ENCODE data around the gene HCRTR1. TPM values are rescaled to one million over a fixed set of nuclear protein-coding genes. Genes with fewer than 3 reads are reported as not detected.

HCRTR1 gene
- total and polyA plus RNA-seq, 11 donors = 0.21 to 0.82 (median 0.30) TPM; not detected in 4

GRCh38 chr1:31628931-31629556 lies 11.6 kb downstream of the HCRTR1 start:
- ATAC-seq (no peak), DNase-seq (no peak)
- no peaks in the 10 kb centered on the region for H3K9me3 ChIP-seq
- 52 to 76% (median 63%) methylated on average over 6 of the region's 6 CpGs for WGBS, 4 donors
- no peak overlapping the region for H3K4me3 ChIP-seq
- peaks cover 0 to 68% (median 57%) of the 10 kb centered on the region in 9 donors for H3K36me3 ChIP-seq
- H3K27me3 ChIP-seq = no peaks in the 10 kb centered on the region
- TF ChIP-seq POLR2A (IDR thresholded peaks at IDR 0.05) = no peak
- TF ChIP-seq, protein P1, sequence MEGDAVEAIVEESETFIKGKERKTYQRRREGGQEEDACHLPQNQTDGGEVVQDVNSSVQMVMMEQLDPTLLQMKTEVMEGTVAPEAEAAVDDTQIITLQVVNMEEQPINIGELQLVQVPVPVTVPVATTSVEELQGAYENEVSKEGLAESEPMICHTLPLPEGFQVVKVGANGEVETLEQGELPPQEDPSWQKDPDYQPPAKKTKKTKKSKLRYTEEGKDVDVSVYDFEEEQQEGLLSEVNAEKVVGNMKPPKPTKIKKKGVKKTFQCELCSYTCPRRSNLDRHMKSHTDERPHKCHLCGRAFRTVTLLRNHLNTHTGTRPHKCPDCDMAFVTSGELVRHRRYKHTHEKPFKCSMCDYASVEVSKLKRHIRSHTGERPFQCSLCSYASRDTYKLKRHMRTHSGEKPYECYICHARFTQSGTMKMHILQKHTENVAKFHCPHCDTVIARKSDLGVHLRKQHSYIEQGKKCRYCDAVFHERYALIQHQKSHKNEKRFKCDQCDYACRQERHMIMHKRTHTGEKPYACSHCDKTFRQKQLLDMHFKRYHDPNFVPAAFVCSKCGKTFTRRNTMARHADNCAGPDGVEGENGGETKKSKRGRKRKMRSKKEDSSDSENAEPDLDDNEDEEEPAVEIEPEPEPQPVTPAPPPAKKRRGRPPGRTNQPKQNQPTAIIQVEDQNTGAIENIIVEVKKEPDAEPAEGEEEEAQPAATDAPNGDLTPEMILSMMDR (IDR thresholded peaks at IDR 0.05) = no peak
- peak overlapping the region; percentile 83 to 97 (median 90) for H3K27ac ChIP-seq
- intact Hi-C loops (cut with DNase I) = loop anchor here in 1 of 10 donors (5.0 kb wide), 1 partner anchor 62 kb away; no protein-coding TSS in a partner anchor
- H3K4me1 ChIP-seq = peaks cover 0 to 88% (median 41%) of the 10 kb centered on the region in 12 donors

GRCh38 chr1:31632649-31633048 lies 15.2 kb downstream of the HCRTR1 start:
- H3K4me3 ChIP-seq = no peak overlapping the region
- H3K4me1 ChIP-seq = peaks cover 0 to 94% (median 47%) of the 10 kb centered on the region in 12 donors
- 96 to 100% (median 97%) methylated on average over 2 to 3 of the region's 3 CpGs for WGBS, 4 donors
- no peaks in the 10 kb centered on the region for H3K9me3 ChIP-seq
- peaks cover 0 to 77% (median 69%) of the 10 kb centered on the region in 9 donors for H3K36me3 ChIP-seq
- ATAC-seq = no peak
- no peak for TF ChIP-seq POLR2A (IDR thresholded peaks at IDR 0.05)
- TF ChIP-seq, protein P1 (IDR thresholded peaks at IDR 0.05) = no peak
- no peaks in the 10 kb centered on the region for H3K27me3 ChIP-seq
- intact Hi-C loops (cut with DNase I) = loop anchor here in 1 of 10 donors (10.0 kb wide), 1 partner anchor 248 kb away; no protein-coding TSS in a partner anchor
- no peak for DNase-seq
- H3K27ac ChIP-seq = peak overlapping the region in 7 of 12 donors; percentile 75 to 95 (median 88)

- Histone ChIP-seq H3K36me3 (peaks cover 0 to 75% (median 69%) of the 10 kb centered on the region in 9 donors), H3K4me1 (peaks cover 0 to 95% (median 46%) of the 10 kb centered on the region in 12 donors), H3K27ac (peak overlapping the region in 4 of 12 donors; percentile 75 to 95 (median 91)), H3K9me3 (no peaks in the 10 kb centered on the region), H3K27me3 (no peaks in the 10 kb centered on the region), H3K4me3 (no peak overlapping the region)
- intact Hi-C loops (cut with DNase I) = loop anchor here in 1 of 10 donors (10.0 kb wide), 1 partner anchor 248 kb away; no protein-coding TSS in a partner anchor
- no peak for ATAC-seq
- no peak for DNase-seq
- WGBS, 4 donors = 54 to 71% (median 59%) methylated on average over 4 of the region's 4 CpGs
- TF ChIP-seq POLR2A (IDR thresholded peaks at IDR 0.05) = no peak
- TF ChIP-seq, protein P1 (IDR thresholded peaks at IDR 0.05) = peak in 11 of 12 donors; percentile 17 to 48 (median 36)
Observed at GRCh38 chr1:31633117-31633516, 15.6 kb downstream of the HCRTR1 start.

DNA sequence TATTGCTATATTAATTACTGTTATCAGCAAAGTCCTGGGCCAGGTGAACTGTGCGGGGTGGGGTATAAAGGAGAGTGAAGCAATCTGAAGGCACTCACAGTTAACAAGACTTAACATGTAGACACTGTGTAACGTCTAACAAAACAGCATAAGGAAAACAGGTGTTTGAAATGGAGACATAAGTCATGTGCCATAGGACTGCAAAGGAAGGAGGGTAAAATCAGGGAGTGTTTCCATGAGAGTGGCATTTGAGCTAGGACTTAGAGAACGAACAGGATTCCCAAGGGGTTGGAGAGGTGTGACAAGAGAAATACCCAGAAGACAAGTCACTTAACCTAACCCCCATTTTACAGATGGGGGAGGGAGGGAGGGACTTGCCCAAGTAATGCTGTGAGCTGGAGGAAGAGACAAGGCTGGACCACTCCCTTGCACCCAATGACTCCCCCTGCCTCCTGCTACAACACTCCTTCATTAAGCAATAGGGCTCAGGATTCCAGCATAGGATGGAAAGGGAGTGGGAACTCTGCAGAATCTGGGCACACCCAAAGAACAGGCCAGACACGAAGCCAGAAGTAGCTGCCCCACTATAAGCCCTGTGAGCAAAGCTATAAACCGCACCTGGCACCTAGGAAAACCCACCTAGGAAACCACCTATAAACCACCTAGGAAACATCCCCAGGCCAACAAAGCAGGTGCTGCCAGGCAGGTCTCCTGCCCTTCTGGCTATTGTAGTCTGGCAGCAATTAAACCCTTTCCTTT lies 20.6 kb downstream of the HCRTR1 start:
- intact Hi-C loops (cut with DNase I) = loop anchor here in 1 of 10 donors (10.0 kb wide), 1 partner anchor 253 kb away; no protein-coding TSS in a partner anchor
- no peak for ATAC-seq
- DNase-seq = no peak
- no peaks in the 10 kb centered on the region for H3K9me3 ChIP-seq
- no peak overlapping the region for H3K4me3 ChIP-seq
- WGBS, 4 donors = 52 to 62% (median 58%) methylated on average over 5 of the region's 5 CpGs
- peaks cover 0 to 97% (median 62%) of the 10 kb centered on the region in 12 donors for H3K4me1 ChIP-seq
- no peak for TF ChIP-seq POLR2A (IDR thresholded peaks at IDR 0.05)
- TF ChIP-seq, protein P1 (IDR thresholded peaks at IDR 0.05) = no peak
- H3K27me3 ChIP-seq = no peaks in the 10 kb centered on the region
- H3K36me3 ChIP-seq = peaks cover 0 to 35% (median 19%) of the 10 kb centered on the region in 9 donors
- H3K27ac ChIP-seq = no peak overlapping the region

Measured in heart left ventricle (tissue), 16 donors.